HG03025 (cell line): ENCODE data around the gene SAMD13.

Experiments used
- ATAC-seq: cut with Tn5 transposase; IDR thresholded peaks from one replicate; pipeline ENCODE4 v1.9.1; 2021; ENCODE audit warnings: mild to moderate bottlenecking, moderate library complexity; ENCODE audit not compliant: unreplicated experiment, low FRiP score

Gene SAMD13

GRCh38 chr1:84367219-84367618 lies 65.7 kb downstream of the SAMD13 start:
- no peak for ATAC-seq

GRCh38 chr1:84368441-84368840 lies 66.9 kb downstream of the SAMD13 start:
- no peak for ATAC-seq

GRCh38 chr1:84370266-84370665 lies 68.8 kb downstream of the SAMD13 start:
- ATAC-seq, result no peak

- no peak for ATAC-seq
Measured at GRCh38 chr1:84370831-84371394, 69.4 kb downstream of the SAMD13 start.

GRCh38 chr1:84373436-84374141 lies 72.1 kb downstream of the SAMD13 start:
- no peak for ATAC-seq

GRCh38 chr1:84374991-84375696 lies 73.6 kb downstream of the SAMD13 start:
- no peak for ATAC-seq

GRCh38 chr1:84376000-84376910 lies 74.7 kb downstream of the SAMD13 start:
- ATAC-seq, result no peak

- no peak for ATAC-seq
Measured at GRCh38 chr1:84377480-84378095, 76.1 kb downstream of the SAMD13 start.

- no peak for ATAC-seq
Measured at GRCh38 chr1:84379138-84379916, 77.8 kb downstream of the SAMD13 start.

- ATAC-seq, result no peak
Measured at GRCh38 chr1:84379917-84380180, 78.3 kb downstream of the SAMD13 start.

- no peak for ATAC-seq
Measured at GRCh38 chr1:84382127-84382526, 80.6 kb downstream of the SAMD13 start.

GRCh38 chr1:84385347-84385746 lies 83.8 kb downstream of the SAMD13 start:
- ATAC-seq, result no peak

- no peak for ATAC-seq
Measured at GRCh38 chr1:84386716-84387479, 85.4 kb downstream of the SAMD13 start.

- no peak for ATAC-seq
Measured at GRCh38 chr1:84387480-84388163, 86.1 kb downstream of the SAMD13 start.

- ATAC-seq, result no peak
Measured at GRCh38 chr1:84390226-84390625, 88.7 kb downstream of the SAMD13 start.

- ATAC-seq, result no peak
Measured at GRCh38 chr1:84398175-84399155, 97.0 kb downstream of the SAMD13 start, which contains the start of gene DNASE2B. TSS of gene DNASE2B (plus strand) at chr1:84398484. CDS start at chr1:84398565, 81 bp downstream.
